Liver (tissue), 3 donors: ENCODE results near the gene STK11IP.

ENCODE experiments used
- FOXA1 ChIP-seq: IDR thresholded peaks from 2 replicates; pipeline ENCODE4 v1.6.1; 2016; ENCODE audit warnings: antibody characterized with exemption
- GABPA ChIP-seq, 2 donors: IDR thresholded peaks in 1 of 2; conservative IDR thresholded peaks in 1 of 2; 2 replicates each; pipeline ENCODE4 v1.6.1; 2016; ENCODE audit warnings: antibody characterized with exemption in 2 of 2, mild to moderate bottlenecking in 1 of 2, moderate library complexity in 1 of 2
- HNF4A ChIP-seq, 2 donors: conservative IDR thresholded peaks; 2 replicates each; pipeline ENCODE4 v1.6.1; 2016; ENCODE audit warnings: antibody characterized with exemption in 2 of 2, mild to moderate bottlenecking in 2 of 2
- JUND ChIP-seq, 2 donors: IDR thresholded peaks; 2 replicates each; pipeline ENCODE4 v1.6.1; 2016; ENCODE audit warnings: antibody characterized with exemption in 2 of 2
- RAD21 ChIP-seq, 2 donors: IDR thresholded peaks; 2 replicates each; pipeline ENCODE4 v1.6.1; 2016; ENCODE audit warnings: antibody characterized with exemption in 2 of 2, mild to moderate bottlenecking in 2 of 2
- SP1 ChIP-seq: IDR thresholded peaks from 2 replicates; pipeline ENCODE4 v1.6.1; 2018; ENCODE audit warnings: antibody characterized with exemption, mild to moderate bottlenecking
- TAF1 ChIP-seq: conservative IDR thresholded peaks from 2 replicates; pipeline ENCODE4 v1.6.1; 2016; ENCODE audit warnings: antibody characterized with exemption, mild to moderate bottlenecking
- TF ChIP-seq, protein P1 (sequence below): fragments of 150-350 bp; IDR thresholded peaks from 2 replicates; pipeline ENCODE4 v1.5.1; 2017; ENCODE audit warnings: improper control_type of control experiment, low read depth, low read length; ENCODE audit not compliant: missing input control
- TF ChIP-seq, protein P2 (sequence below): IDR thresholded peaks from 2 replicates; pipeline ENCODE4 v1.6.1; 2016; ENCODE audit warnings: antibody characterized with exemption
- TF ChIP-seq, protein P3 (sequence below): IDR thresholded peaks from 2 replicates; pipeline ENCODE4 v1.6.1; 2016; ENCODE audit warnings: antibody characterized with exemption
- TF ChIP-seq, protein P4 (sequence below): IDR thresholded peaks from 2 replicates; pipeline ENCODE4 v1.6.1; 2016; ENCODE audit warnings: antibody characterized with exemption
- TF ChIP-seq, protein P5 (sequence below): IDR thresholded peaks from 2 replicates; pipeline ENCODE4 v1.6.1; 2016; ENCODE audit warnings: antibody characterized with exemption, mild to moderate bottlenecking
- donor health status: healthy.
- donor health status: healthy.

DNA sequence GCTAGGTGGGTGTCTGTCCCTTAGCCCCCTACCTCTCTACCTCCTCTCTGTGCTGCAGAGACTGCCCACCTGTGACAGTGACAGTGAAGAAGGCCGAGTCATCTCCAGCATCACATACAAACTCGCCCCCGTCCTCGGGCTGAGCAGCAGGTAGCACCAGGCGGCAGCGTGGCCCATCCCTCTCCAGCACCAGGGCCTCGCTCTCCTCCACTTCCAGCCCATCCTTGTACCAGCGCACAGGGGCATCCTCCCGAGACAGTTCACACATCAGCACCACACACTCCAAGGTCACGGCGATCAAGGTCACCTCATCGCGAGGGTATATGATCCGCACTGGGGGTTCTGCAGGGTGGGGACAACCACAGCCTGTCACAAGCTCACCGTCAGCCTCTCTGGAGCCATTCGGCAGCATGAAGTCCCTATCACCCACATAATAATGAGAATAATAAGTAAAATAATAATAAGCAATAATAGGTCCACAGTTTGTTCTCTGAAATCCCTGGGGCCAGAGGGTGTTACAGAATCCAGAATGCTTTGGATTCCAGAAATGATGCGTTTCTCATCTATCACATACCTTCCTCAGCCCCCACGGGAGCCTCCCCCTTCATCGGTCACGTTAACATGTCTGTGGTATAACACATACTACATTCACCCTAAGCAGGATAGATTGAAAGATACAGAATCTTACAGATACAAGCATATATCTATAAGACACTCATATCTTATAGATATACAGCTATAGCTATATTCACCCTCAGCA, 38.3 kb upstream of the STK11IP start:
- TF ChIP-seq, protein P1, sequence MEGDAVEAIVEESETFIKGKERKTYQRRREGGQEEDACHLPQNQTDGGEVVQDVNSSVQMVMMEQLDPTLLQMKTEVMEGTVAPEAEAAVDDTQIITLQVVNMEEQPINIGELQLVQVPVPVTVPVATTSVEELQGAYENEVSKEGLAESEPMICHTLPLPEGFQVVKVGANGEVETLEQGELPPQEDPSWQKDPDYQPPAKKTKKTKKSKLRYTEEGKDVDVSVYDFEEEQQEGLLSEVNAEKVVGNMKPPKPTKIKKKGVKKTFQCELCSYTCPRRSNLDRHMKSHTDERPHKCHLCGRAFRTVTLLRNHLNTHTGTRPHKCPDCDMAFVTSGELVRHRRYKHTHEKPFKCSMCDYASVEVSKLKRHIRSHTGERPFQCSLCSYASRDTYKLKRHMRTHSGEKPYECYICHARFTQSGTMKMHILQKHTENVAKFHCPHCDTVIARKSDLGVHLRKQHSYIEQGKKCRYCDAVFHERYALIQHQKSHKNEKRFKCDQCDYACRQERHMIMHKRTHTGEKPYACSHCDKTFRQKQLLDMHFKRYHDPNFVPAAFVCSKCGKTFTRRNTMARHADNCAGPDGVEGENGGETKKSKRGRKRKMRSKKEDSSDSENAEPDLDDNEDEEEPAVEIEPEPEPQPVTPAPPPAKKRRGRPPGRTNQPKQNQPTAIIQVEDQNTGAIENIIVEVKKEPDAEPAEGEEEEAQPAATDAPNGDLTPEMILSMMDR: no peak
- TF ChIP-seq JUND (IDR thresholded peaks at IDR 0.05) (no peak), TAF1 (no peak), RAD21 (IDR thresholded peaks at IDR 0.05) (no peak), SP1 (no peak), GABPA (IDR thresholded peaks at IDR 0.05 in 1 of 2, conservative IDR thresholded peaks at IDR 0.05 in 1 of 2) (no peak), FOXA1 (no peak), HNF4A (conservative IDR thresholded peaks at IDR 0.05) (no peak)
- TF ChIP-seq, protein P2, sequence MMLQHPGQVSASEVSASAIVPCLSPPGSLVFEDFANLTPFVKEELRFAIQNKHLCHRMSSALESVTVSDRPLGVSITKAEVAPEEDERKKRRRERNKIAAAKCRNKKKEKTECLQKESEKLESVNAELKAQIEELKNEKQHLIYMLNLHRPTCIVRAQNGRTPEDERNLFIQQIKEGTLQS: no peak
- TF ChIP-seq, protein P3, sequence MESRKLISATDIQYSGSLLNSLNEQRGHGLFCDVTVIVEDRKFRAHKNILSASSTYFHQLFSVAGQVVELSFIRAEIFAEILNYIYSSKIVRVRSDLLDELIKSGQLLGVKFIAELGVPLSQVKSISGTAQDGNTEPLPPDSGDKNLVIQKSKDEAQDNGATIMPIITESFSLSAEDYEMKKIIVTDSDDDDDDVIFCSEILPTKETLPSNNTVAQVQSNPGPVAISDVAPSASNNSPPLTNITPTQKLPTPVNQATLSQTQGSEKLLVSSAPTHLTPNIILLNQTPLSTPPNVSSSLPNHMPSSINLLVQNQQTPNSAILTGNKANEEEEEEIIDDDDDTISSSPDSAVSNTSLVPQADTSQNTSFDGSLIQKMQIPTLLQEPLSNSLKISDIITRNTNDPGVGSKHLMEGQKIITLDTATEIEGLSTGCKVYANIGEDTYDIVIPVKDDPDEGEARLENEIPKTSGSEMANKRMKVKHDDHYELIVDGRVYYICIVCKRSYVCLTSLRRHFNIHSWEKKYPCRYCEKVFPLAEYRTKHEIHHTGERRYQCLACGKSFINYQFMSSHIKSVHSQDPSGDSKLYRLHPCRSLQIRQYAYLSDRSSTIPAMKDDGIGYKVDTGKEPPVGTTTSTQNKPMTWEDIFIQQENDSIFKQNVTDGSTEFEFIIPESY: no peak
- TF ChIP-seq, protein P4, sequence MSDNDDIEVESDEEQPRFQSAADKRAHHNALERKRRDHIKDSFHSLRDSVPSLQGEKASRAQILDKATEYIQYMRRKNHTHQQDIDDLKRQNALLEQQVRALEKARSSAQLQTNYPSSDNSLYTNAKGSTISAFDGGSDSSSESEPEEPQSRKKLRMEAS: no peak
- TF ChIP-seq, protein P5, sequence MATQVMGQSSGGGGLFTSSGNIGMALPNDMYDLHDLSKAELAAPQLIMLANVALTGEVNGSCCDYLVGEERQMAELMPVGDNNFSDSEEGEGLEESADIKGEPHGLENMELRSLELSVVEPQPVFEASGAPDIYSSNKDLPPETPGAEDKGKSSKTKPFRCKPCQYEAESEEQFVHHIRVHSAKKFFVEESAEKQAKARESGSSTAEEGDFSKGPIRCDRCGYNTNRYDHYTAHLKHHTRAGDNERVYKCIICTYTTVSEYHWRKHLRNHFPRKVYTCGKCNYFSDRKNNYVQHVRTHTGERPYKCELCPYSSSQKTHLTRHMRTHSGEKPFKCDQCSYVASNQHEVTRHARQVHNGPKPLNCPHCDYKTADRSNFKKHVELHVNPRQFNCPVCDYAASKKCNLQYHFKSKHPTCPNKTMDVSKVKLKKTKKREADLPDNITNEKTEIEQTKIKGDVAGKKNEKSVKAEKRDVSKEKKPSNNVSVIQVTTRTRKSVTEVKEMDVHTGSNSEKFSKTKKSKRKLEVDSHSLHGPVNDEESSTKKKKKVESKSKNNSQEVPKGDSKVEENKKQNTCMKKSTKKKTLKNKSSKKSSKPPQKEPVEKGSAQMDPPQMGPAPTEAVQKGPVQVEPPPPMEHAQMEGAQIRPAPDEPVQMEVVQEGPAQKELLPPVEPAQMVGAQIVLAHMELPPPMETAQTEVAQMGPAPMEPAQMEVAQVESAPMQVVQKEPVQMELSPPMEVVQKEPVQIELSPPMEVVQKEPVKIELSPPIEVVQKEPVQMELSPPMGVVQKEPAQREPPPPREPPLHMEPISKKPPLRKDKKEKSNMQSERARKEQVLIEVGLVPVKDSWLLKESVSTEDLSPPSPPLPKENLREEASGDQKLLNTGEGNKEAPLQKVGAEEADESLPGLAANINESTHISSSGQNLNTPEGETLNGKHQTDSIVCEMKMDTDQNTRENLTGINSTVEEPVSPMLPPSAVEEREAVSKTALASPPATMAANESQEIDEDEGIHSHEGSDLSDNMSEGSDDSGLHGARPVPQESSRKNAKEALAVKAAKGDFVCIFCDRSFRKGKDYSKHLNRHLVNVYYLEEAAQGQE: no peak
